ENCODE data around the gene ZNF544. TPM values are rescaled to one million over a fixed set of nuclear protein-coding genes. Genes with fewer than 3 reads are reported as not detected.
A peak's percentile ranks its signal among the peaks of the same experiment; 100 is the strongest.

The ZNF544 gene
- total and polyA plus RNA-seq, 2 of the 8 experiments (the other 6 are each of a cell fraction or from before 2014, with no cell fraction given): 48.8 to 60.8 TPM

GRCh38 chr19:58203814-58204475 is 24.8 kb upstream of the ZNF544 start:
- peaks cover 20 to 94% (median 49%) of the 10 kb centered on the region in 4 experiments for H3K36me3 ChIP-seq (ENCODE audit: control insufficient read depth in 2 of 4, insufficient read depth in 4 of 4, low read length in 3 of 4)
- no peak for TF ChIP-seq CREB1 (IDR thresholded peaks at IDR 0.05)
- no peak for TF ChIP-seq CHD1 (IDR thresholded peaks at IDR 0.05; ENCODE audit: low read depth, low read length)
- TF ChIP-seq POU5F1 (IDR thresholded peaks at IDR 0.05; ENCODE audit: low read depth, low read length): no peak
- TF ChIP-seq TCF12 (IDR thresholded peaks at IDR 0.05; ENCODE audit: low read depth, low read length): no peak
- TF ChIP-seq KDM4A (IDR thresholded peaks at IDR 0.05; ENCODE audit: low read depth, low read length, severe bottlenecking): no peak
- TF ChIP-seq CEBPB (IDR thresholded peaks at IDR 0.05; ENCODE audit: low read depth, low read length): no peak
- TF ChIP-seq USF2 (IDR thresholded peaks at IDR 0.05; ENCODE audit: low read length): no peak
- no peak for TF ChIP-seq MAX (IDR thresholded peaks at IDR 0.05)
- no peak for TF ChIP-seq HDAC6 (IDR thresholded peaks at IDR 0.05; ENCODE audit: low read depth, low read length)
- no peak for TF ChIP-seq TEAD4 (IDR thresholded peaks at IDR 0.05; ENCODE audit: low read depth, low read length)
- no peak for TF ChIP-seq ZNF274 (IDR thresholded peaks at IDR 0.05; ENCODE audit: borderline replicate concordance, extremely low read depth, low read length)
- no peak for TF ChIP-seq NANOG (IDR thresholded peaks at IDR 0.05; ENCODE audit: insufficient read depth, low read depth, low read length, poor library complexity, severe bottlenecking)

More at GRCh38 chr19:58203814-58204475, 24.8 kb upstream of the ZNF544 start:
- no peak overlapping the region for H3K27ac ChIP-seq (ENCODE audit: low read depth, low read length)
- H4K20me1 ChIP-seq (replicated peaks in 1 of 2; ENCODE audit: control insufficient read depth in 1 of 2, insufficient read depth in 2 of 2, low read length in 2 of 2): no peaks in the 10 kb centered on the region
- peak overlapping the region; percentile 44; the same call in 1 of the 2 replicates for H2BK5ac ChIP-seq (ENCODE audit: low read depth, low read length)
- no peaks in the 10 kb centered on the region for H3K27me3 ChIP-seq (replicated peaks in 1 of 4; ENCODE audit: control insufficient read depth in 3 of 4, extremely low read depth in 1 of 4, insufficient read depth in 3 of 4, low read length in 3 of 4)
- no peak overlapping the region for H4K5ac ChIP-seq (ENCODE audit: insufficient read length, low read depth, low read length)
- H2BK120ac ChIP-seq (replicated peaks; ENCODE audit: low read depth, low read length): no peak overlapping the region
- H3K9ac ChIP-seq (replicated peaks in 1 of 4; ENCODE audit: extremely low read depth in 1 of 4, low read depth in 3 of 4, low read length in 3 of 4): no peak overlapping the region
- no peak overlapping the region for H2BK12ac ChIP-seq (ENCODE audit: low read depth, low read length)
- H3K23me2 ChIP-seq (ENCODE audit: low read depth, low read length): no peaks in the 10 kb centered on the region
- WGBS, 2 experiments (ENCODE audit: extremely low coverage in 1 of 2, insufficient coverage in 1 of 2, insufficient read length in 1 of 2, insufficient replicate concordance in 2 of 2, low coverage in 1 of 2, low lambda C conversion rate in 2 of 2, missing lambda C conversion rate in 1 of 2): 92% methylated on average over 46 of the region's 49 CpGs; no CpG with 5 or more reads in 1 of the 2 experiments
- no peak overlapping the region for H3K14ac ChIP-seq (ENCODE audit: insufficient read length)
- H2AFZ ChIP-seq (ENCODE audit: low read length): no peak overlapping the region
- no peak overlapping the region for H2BK15ac ChIP-seq (ENCODE audit: low read length)
- FAIRE-seq: no peak
- no peak overlapping the region for H3K56ac ChIP-seq (replicated peaks; ENCODE audit: insufficient read length, low read depth, low read length)
- peaks cover 0 to 6% of the 10 kb centered on the region in 2 experiments; a peak in 1 of 4 replicates for H3K79me2 ChIP-seq (ENCODE audit: control insufficient read depth in 1 of 2, insufficient read depth in 2 of 2, low read length in 2 of 2)
- no peak overlapping the region for H3K4me3 ChIP-seq (ENCODE audit: extremely low read depth in 1 of 4, insufficient read depth in 2 of 4, low read depth in 3 of 4, low read length in 4 of 4)
- peaks cover 74 to 77% of the 10 kb centered on the region in 2 experiments for H3K9me3 ChIP-seq (ENCODE audit: insufficient read depth in 2 of 2, low read depth in 1 of 2, low read length in 1 of 2)
- ChIA-PET CTCF (ENCODE audit: partially characterized antibody) (interaction anchor here (0.6 to 1.3 kb wide), 2 partner anchors 72 to 106 kb away, joined by 3 read pairs; no protein-coding TSS in a partner anchor), POLR2A (ENCODE audit: partially characterized antibody) (interaction anchor here (0.7 to 6.1 kb wide), 17 partner anchors 8 to 269 kb away, joined by 3 to 37 read pairs (median 6); partner anchors contain the start of genes ZNF274, ZNF418, ZNF544 and ZNF606)
- H2BK20ac ChIP-seq (ENCODE audit: low read length): no peak overlapping the region
- H2AK5ac ChIP-seq (ENCODE audit: low read depth, low read length): no peak overlapping the region
- no peak for DNase-seq (ENCODE audit: low read depth in 1 of 2, low spot score in 2 of 2)
- 0 out of 2 replicates have a peak, but pooled peaks cover 2% of the 10 kb centered on the region for H3K79me1 ChIP-seq (ENCODE audit: low read depth, low read length)
- H3K18ac ChIP-seq (ENCODE audit: extremely low read depth, low read length): no peak overlapping the region
- no peak overlapping the region; the same call in 1 of the 2 replicates for H4K8ac ChIP-seq (ENCODE audit: extremely low read depth, insufficient read depth, low read length)
- H4K91ac ChIP-seq (replicated peaks; ENCODE audit: insufficient read length, low read length): no peak overlapping the region
- no peak overlapping the region for H3K23ac ChIP-seq (ENCODE audit: insufficient read length)
- no peak overlapping the region for H3K4me2 ChIP-seq (ENCODE audit: insufficient read depth in 1 of 2, low read depth in 2 of 2, low read length in 2 of 2)
- H3K4me1 ChIP-seq (replicated peaks in 1 of 4; ENCODE audit: control insufficient read depth in 3 of 4, insufficient read depth in 4 of 4, low read length in 3 of 4): no peaks in the 10 kb centered on the region
- H3K4ac ChIP-seq (replicated peaks; ENCODE audit: insufficient read length, low read depth, low read length): no peak overlapping the region

All from H1 (cell line).